ENCODE measurements around the gene ZNRD2.

DNA sequence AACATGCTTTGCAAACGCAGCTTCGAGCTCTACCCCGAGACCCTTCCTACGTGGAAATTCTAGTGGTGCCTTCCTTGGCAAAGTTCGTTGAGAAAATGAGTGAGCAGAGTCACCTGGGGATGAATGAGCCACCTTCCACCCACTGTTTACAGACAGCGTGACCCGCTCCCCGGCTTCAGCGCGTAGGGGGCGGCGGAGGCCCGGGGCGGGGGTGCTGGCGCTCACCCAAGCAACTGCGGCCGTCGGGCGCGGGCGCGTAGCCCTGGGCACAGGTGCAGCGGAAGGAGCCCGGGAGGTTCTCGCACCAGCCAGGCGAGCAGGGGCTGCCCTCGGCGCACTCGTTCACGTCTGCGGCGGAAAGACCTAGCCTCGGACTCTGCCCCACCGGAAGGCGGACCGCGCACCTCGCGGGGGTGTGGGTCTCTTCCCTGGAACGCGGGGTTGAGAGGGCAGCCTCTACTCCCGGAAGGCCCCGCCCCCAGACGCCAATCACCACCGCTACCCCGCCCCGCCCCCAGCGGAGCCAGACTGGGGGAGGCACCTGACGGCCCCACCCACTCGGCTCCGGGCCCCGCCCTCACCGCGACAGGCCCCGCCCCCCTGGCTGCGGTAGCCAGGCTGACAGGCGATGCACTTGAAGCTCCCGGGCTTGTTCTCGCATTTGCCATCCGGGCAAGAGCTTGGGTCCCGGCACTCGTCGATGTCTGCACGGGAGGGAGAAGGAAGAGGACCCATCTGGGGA is 23.9 kb upstream of the ZNRD2 start:
- TF ChIP-seq RARB (CRISPR knock-in tag; IDR thresholded peaks at IDR 0.05) (no peak), CREB5 (CRISPR knock-in tag; IDR thresholded peaks at IDR 0.05; ENCODE audit: low read depth) (no peak), ZNF8 (CRISPR knock-in tag; IDR thresholded peaks at IDR 0.05) (no peak), TOX (CRISPR knock-in tag; IDR thresholded peaks at IDR 0.05; ENCODE audit: borderline replicate concordance) (no peak), PPARA (CRISPR knock-in tag; IDR thresholded peaks at IDR 0.05; ENCODE audit: borderline replicate concordance) (no peak), SNAI2 (CRISPR knock-in tag; IDR thresholded peaks at IDR 0.05) (no peak), PATZ1 (CRISPR knock-in tag; IDR thresholded peaks at IDR 0.05; ENCODE audit: borderline replicate concordance) (no peak), ZFP30 (CRISPR knock-in tag; IDR thresholded peaks at IDR 0.05) (no peak), ISL1 (CRISPR knock-in tag; IDR thresholded peaks at IDR 0.05) (no peak), ARNTL (CRISPR knock-in tag; IDR thresholded peaks at IDR 0.05; ENCODE audit: borderline replicate concordance, low read depth) (no peak), CSDC2 (CRISPR knock-in tag; IDR thresholded peaks at IDR 0.05) (no peak), TCF4 (CRISPR knock-in tag; IDR thresholded peaks at IDR 0.05; ENCODE audit: borderline replicate concordance) (no peak), ZC3H10 (CRISPR knock-in tag; IDR thresholded peaks at IDR 0.05) (no peak), GLIS3 (CRISPR knock-in tag; IDR thresholded peaks at IDR 0.05) (no peak)
